ENCODE measurements around the gene PIAS1.

Gene PIAS1

GRCh38 chr15:68210821-68211655, 156.9 kb downstream of the PIAS1 start:
- TF ChIP-seq TAF1 (IDR thresholded peaks at IDR 0.05; ENCODE audit: borderline replicate concordance, insufficient read depth, low read length) = no peak
- TF ChIP-seq SIN3A (IDR thresholded peaks at IDR 0.05; ENCODE audit: borderline replicate concordance, insufficient read depth, low read length) = no peak
- TF ChIP-seq POLR2AphosphoS5 (IDR thresholded peaks at IDR 0.05; ENCODE audit: low read depth, low read length) = no peak
- TF ChIP-seq REST (IDR thresholded peaks at IDR 0.05; ENCODE audit: insufficient read depth in 1 of 2, low read depth in 2 of 2, low read length in 2 of 2) = no peak
- peak; percentile 97 for TF ChIP-seq FOXP2 (optimal IDR thresholded peaks at IDR 0.05; ENCODE audit: borderline replicate concordance, extremely low read depth, extremely low read length, insufficient read depth)

DNA sequence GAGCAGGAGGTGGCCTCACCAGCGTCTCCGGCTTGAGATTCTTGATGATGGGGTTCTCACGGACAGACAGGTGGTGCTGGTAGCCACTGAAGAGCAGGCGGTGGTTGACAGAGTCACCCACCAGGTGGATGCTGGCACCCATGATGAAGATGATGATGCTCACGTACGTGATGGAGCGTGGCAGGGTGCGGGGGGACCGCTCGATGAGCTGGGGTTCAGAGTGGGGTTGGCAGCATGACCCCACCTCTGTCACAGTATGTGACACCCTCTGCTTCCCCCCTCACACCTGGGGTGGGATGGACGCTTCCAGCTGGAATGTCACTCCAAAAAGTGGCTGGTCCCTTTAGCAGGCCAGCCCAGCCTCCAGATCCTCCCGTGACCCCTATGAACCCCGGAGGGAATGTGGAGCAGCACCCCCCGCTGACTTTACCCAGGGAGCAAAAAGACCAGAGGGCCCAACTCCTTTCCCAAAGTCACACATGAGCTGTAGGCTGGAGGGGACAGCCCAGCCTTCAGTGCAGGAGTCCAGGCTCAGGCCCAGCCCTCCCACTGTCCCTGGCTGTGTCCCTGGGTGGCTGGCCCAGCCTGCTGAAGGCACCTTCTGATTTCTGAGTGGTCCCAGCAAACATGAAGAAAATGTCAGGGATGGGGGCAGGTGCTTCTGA, 157.7 kb downstream of the PIAS1 start:
- no peak for TF ChIP-seq REST (IDR thresholded peaks at IDR 0.05; ENCODE audit: insufficient read depth in 1 of 2, low read depth in 2 of 2, low read length in 2 of 2)
- TF ChIP-seq FOXP2 (optimal IDR thresholded peaks at IDR 0.05; ENCODE audit: borderline replicate concordance, extremely low read depth, extremely low read length, insufficient read depth) = no peak
- no peak for TF ChIP-seq POLR2AphosphoS5 (IDR thresholded peaks at IDR 0.05; ENCODE audit: low read depth, low read length)
- no peak for TF ChIP-seq SIN3A (IDR thresholded peaks at IDR 0.05; ENCODE audit: borderline replicate concordance, insufficient read depth, low read length)
- TF ChIP-seq TAF1 (IDR thresholded peaks at IDR 0.05; ENCODE audit: borderline replicate concordance, insufficient read depth, low read length) = no peak

DNA sequence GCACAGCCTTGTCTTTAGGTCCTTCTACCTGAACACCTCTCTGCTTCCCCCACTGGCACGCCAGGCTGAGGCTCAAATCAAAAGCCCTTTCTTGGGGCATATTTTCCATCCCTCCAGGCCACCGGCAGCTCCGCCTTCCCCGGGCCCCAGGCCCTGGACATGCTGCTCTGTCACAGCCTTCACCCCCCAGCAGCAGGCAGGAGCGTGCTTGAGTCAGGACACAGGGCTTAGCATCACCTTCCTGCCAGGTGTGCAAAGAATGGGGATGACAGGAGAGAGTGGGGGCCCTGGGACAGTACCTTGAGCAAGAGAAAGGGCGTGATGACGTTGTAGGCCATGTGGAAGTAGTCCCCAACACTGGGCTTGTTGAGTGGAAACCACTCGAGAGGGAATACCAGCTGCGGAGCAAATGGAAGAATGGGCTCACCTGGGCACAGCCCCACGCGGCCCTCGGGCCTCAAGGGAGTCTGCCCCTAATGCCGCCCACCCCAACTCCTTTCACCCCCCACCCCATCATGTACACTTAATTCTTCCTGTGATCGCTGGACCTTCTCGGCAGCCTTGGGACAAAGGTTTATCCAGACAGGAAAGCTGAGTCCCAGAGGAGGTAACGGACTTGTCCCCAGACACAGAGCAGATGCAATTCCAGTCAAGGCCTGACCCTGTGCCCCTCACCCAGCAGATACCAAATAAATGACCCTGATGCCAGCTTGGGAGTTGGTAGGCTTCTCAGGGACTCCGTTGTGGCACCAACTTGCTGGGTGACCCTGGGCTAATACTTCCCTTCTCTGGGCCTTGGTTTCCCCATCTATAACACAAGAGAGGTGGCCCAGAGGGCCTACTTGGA, 160.1 kb downstream of the PIAS1 start:
- no peak for TF ChIP-seq POLR2AphosphoS5 (IDR thresholded peaks at IDR 0.05; ENCODE audit: low read depth, low read length)
- no peak for TF ChIP-seq REST (IDR thresholded peaks at IDR 0.05; ENCODE audit: insufficient read depth in 1 of 2, low read depth in 2 of 2, low read length in 2 of 2)
- no peak for TF ChIP-seq SIN3A (IDR thresholded peaks at IDR 0.05; ENCODE audit: borderline replicate concordance, insufficient read depth, low read length)
- TF ChIP-seq TAF1 (IDR thresholded peaks at IDR 0.05; ENCODE audit: borderline replicate concordance, insufficient read depth, low read length) = no peak

GRCh38 chr15:68214838-68215254, 160.7 kb downstream of the PIAS1 start:
- TF ChIP-seq SIN3A (IDR thresholded peaks at IDR 0.05; ENCODE audit: borderline replicate concordance, insufficient read depth, low read length) (no peak), FOXP2 (optimal IDR thresholded peaks at IDR 0.05; ENCODE audit: borderline replicate concordance, extremely low read depth, extremely low read length, insufficient read depth) (no peak), POLR2AphosphoS5 (IDR thresholded peaks at IDR 0.05; ENCODE audit: low read depth, low read length) (no peak), REST (IDR thresholded peaks at IDR 0.05; ENCODE audit: insufficient read depth in 1 of 2, low read depth in 2 of 2, low read length in 2 of 2) (no peak)

All from PFSK-1 (cell line).